Amniotic stem cell (primary cell): ENCODE measurements around the gene CES2.
"Not testable (repeated sequence)": the region's sequence is repeated elsewhere in the genome, so short reads cannot be mapped to it uniquely, and the experiment has no call there.

Source experiments
- DNase-seq: peaks from one replicate; lab custom pipeline; 2025; lab: John Stamatoyannopoulos, UW

Gene CES2

GRCh38 chr16:66979011-66979717 is 43.8 kb downstream of the CES2 start:
- no peak for DNase-seq

- no peak for DNase-seq
Observed at GRCh38 chr16:66983033-66983432, 47.7 kb downstream of the CES2 start.

- DNase-seq, result no peak
Observed at GRCh38 chr16:66984892-66985311, 49.6 kb downstream of the CES2 start.

- DNase-seq, result no peak
Observed at GRCh38 chr16:66986559-66986958, 51.2 kb downstream of the CES2 start.

- DNase-seq, result no peak
Observed at GRCh38 chr16:66988197-66988788, 53.0 kb downstream of the CES2 start, which contains the start of gene CES4A. CES4A (plus strand) TSS chr16:66988589; CDS start chr16:66988773, 184 bp downstream.

GRCh38 chr16:66991545-66992077 is 56.3 kb downstream of the CES2 start:
- no peak for DNase-seq

- DNase-seq, result not testable (repeated sequence)
Observed at GRCh38 chr16:66993558-66993957, 58.2 kb downstream of the CES2 start.
